H1 (cell line): ENCODE measurements around the gene MAML3. TPM values are rescaled to one million over a fixed set of nuclear protein-coding genes. Genes with fewer than 3 reads are reported as not detected.

Source experiments
- CTBP2 ChIP-seq: IDR thresholded peaks from 2 replicates; pipeline ENCODE4 v1.7.0; 2011; ENCODE audit warnings: borderline replicate concordance, mild to moderate bottlenecking, moderate library complexity, mixed read lengths, low read length; ENCODE audit not compliant: insufficient read depth, insufficient read length
- HDAC2 ChIP-seq, 2 experiments: fragments of 300-600 bp in 1 of 2; sonication (generic) in 1 of 2; IDR thresholded peaks; 2 replicates each; pipeline ENCODE4 v1.6.1; 2011 to 2012; ENCODE audit warnings: low read depth in 2 of 2, low read length in 2 of 2, mild to moderate bottlenecking in 2 of 2, moderate library complexity in 2 of 2, borderline replicate concordance in 1 of 2, inconsistent platforms in 1 of 2
- KDM4A ChIP-seq: IDR thresholded peaks from one replicate; pipeline ENCODE4 v1.7.1; 2012; ENCODE audit warnings: low read depth, mild to moderate bottlenecking, moderate library complexity, low read length, inconsistent platforms; ENCODE audit not compliant: severe bottlenecking
- MAFK ChIP-seq: IDR thresholded peaks from 2 replicates; pipeline ENCODE4 v1.6.1; 2012; ENCODE audit warnings: low read depth, mild to moderate bottlenecking, improper control_type of control experiment, low read length
- PHF8 ChIP-seq: fragments of 200-600 bp; sonication (generic); conservative IDR thresholded peaks from 2 replicates; pipeline ENCODE4 v1.7.1; 2012; ENCODE audit warnings: low read depth, mild to moderate bottlenecking, inconsistent platforms, low read length, moderate library complexity
- POLR2AphosphoS5 ChIP-seq: IDR thresholded peaks from 2 replicates; pipeline ENCODE4 v1.6.1; 2011; ENCODE audit warnings: low read depth, low read length
- SAP30 ChIP-seq: fragments of 300-600 bp; sonication (generic); IDR thresholded peaks from 2 replicates; pipeline ENCODE4 v1.7.1; 2012; ENCODE audit warnings: low read length, moderate library complexity, mild to moderate bottlenecking, inconsistent platforms; ENCODE audit not compliant: insufficient read depth, insufficient replicate concordance
- SP2 ChIP-seq: IDR thresholded peaks from 2 replicates; pipeline ENCODE4 v1.6.1; 2012; ENCODE audit warnings: mild to moderate bottlenecking, low read length, inconsistent platforms
- polyA plus RNA-seq, 7 experiments: library from polyadenylated mRNA; depleted of rRNA in 3 of 7; stranded (reverse) in 5 of 7; unstranded in 2 of 7; fragments of >200 nt in 5 of 7; fragments of 200-250 nt in 2 of 7; gene quantifications; 1 replicate in 5 of 7; 2 replicates in 1 of 7; 4 replicates in 1 of 7; pipeline versions ENCODE4 v1.2.1 to v1.2.3, GENCODE V29; 2011 to 2013; ENCODE audit warnings: missing spikeins in 2 of 7, mixed read lengths in 2 of 7
- total RNA-seq: library from RNA; stranded (reverse); fragmentation: NEBNext Ultra II Directional; extraction: Animal tissue kit (Norgen Biotek cat#: 25700); gene quantifications from 2 replicates; pipeline ENCODE4 v1.2.1, GENCODE V29; 2021
- TF ChIP-seq, protein P1 (sequence below), 3 experiments: IDR thresholded peaks; 1 replicate in 2 of 3; 2 replicates in 1 of 3; pipeline versions ENCODE4 v1.5.1 to v1.6.1; 2011; ENCODE audit warnings: low read length in 3 of 3, mild to moderate bottlenecking in 3 of 3, inconsistent platforms in 2 of 3, low read depth in 1 of 3, moderate library complexity in 1 of 3; ENCODE audit not compliant: insufficient read depth in 1 of 3; ENCODE audit errors: control extremely low read depth in 1 of 3

The MAML3 gene
- total and polyA plus RNA-seq, 2 of the 8 experiments (the other 6 are each of a cell fraction or from before 2014, with no cell fraction given), result 2.1 to 5.7 TPM

DNA sequence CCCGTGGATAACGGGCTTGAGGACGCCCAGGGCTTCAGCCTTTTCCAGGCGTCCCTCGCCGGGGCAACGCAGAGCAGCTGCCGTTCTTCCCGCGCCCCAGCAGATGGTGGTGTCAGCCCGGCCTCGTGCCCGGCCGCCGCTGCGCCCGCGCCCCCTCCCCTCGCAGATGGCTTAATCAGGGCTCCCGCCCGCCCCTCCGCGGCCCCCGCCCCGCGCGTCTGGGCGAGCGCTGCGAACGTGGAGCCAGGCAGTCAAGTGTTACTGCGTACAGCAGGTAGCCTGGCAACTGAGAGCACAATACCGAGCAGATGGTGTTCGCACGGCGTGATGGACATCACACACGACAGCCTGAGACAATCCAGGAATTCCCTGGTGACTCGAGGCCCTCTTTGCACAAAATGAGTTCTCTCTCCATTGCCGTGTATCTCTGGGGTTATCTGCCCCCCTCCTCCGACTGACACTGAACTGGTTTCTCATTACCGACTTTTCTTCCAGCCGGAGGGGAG, 419.1 kb downstream of the MAML3 start (continued):
- TF ChIP-seq SP2 (no peak), MAFK (no peak; the same call in 1 of the 2 replicates), POLR2AphosphoS5 (peak; percentile 18; the same call in 1 of the 2 replicates), PHF8 (0 out of 2 replicates have a peak, but pooled peaks have one; percentile 8), HDAC2 (IDR thresholded peaks at IDR 0.05; ENCODE audit: borderline replicate concordance in 1 of 2, low read depth in 2 of 2, low read length in 2 of 2) (no peak), SAP30 (no peak), CTBP2 (no peak), KDM4A (peak; percentile 57)
- TF ChIP-seq, protein P1, sequence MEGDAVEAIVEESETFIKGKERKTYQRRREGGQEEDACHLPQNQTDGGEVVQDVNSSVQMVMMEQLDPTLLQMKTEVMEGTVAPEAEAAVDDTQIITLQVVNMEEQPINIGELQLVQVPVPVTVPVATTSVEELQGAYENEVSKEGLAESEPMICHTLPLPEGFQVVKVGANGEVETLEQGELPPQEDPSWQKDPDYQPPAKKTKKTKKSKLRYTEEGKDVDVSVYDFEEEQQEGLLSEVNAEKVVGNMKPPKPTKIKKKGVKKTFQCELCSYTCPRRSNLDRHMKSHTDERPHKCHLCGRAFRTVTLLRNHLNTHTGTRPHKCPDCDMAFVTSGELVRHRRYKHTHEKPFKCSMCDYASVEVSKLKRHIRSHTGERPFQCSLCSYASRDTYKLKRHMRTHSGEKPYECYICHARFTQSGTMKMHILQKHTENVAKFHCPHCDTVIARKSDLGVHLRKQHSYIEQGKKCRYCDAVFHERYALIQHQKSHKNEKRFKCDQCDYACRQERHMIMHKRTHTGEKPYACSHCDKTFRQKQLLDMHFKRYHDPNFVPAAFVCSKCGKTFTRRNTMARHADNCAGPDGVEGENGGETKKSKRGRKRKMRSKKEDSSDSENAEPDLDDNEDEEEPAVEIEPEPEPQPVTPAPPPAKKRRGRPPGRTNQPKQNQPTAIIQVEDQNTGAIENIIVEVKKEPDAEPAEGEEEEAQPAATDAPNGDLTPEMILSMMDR (IDR thresholded peaks at IDR 0.05; ENCODE audit: control extremely low read depth in 1 of 3, insufficient read depth in 1 of 3, low read depth in 1 of 3, low read length in 3 of 3), result peak; percentile 75 to 90 (median 89)
